DMS153 (cell line): Measurements from ENCODE around the gene PBX4.

Experiments used
- DNase-seq: peaks from one replicate; lab custom pipeline; 2025; lab: John Stamatoyannopoulos, UW

The PBX4 gene

DNA sequence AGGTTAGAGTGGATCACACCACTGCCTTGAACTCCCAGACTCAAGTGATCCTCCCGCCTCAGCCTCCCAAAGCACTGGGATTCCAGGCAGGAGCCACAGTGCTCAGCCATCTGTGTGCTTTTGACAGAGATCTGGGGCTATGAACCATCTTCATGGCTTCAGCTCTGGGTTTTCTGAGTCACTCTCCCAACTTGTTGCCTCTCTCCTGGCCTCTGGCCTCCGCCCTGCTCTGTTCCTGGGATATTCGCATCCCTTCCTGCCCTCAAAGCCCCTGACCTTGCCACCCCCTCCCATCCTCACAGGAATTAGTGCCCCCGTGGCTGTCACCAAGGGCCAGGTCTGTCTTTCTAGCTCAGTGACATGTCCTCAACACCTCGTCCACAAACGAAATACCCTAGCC is 30.7 kb upstream of the PBX4 start:
- DNase-seq, result no peak

DNA sequence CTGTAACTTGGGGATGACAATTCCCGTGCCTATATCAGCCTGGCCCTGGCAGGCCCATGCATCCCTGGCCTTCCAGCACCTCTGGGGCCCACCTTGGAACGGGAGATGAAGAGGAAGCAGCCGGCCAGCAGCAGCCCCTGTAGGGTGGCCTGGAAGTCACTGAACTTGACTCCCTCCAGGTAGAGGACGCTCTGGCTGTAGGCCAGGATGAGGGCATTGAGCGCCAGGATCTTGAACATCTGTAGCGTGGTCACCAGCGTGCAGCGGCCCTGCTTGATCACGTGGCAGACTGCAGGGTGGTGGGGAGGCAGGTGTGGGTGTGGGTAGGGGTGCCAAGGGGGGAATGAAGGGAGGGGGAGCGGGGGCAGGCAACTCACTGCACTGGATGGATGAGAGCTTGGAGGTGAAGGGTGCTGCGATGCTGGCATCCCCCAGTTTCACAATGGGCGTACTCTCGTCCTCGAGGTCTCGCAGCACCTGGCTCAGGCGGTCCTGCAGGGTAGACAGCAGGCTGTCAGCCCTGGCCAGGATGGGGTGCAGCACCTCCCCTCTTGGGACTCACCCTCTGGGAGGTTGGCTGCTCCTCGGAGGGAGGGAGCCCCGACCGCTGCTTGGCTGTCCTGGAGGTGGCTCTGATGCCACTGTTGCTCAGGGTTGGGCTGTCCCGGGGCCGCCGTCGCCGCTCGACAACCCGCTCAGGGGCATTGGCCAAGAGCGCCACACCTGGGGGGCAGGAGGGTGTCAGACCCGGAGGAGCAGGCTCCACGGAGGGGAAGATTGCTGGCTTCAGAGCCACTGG is 28.7 kb upstream of the PBX4 start:
- no peak for DNase-seq

DNA sequence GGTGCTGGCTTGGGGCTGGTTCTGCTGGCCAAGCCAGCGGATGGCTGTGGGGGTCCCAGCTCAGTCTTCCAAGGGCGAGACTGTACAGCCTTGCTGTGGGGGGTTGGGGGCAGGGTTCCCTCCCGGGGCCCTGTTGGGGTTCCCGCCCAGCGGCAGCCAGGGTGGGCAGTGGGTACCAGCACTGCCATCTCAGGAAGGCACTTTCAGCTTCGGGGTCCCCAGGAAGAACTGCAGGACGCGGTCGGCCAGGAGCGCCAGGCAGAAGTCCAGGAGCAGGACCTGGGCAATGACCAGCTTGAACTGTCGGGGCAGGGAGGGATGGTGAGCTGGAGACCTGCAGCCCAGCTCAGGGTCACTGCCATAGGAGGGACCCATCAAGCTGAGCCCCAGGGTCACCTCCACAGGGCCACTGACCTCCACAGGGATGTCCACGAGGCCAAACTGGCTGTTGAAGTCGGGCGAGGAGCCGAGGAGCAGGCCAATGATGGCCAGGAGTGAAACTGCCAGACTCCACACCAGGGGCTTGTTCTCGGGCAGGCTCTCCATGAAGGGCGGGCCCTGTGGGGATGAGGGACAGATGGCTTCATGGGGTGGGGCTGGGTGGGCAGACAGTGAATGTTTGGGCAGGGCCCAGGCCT is 26.9 kb upstream of the PBX4 start:
- DNase-seq, result no peak

DNA sequence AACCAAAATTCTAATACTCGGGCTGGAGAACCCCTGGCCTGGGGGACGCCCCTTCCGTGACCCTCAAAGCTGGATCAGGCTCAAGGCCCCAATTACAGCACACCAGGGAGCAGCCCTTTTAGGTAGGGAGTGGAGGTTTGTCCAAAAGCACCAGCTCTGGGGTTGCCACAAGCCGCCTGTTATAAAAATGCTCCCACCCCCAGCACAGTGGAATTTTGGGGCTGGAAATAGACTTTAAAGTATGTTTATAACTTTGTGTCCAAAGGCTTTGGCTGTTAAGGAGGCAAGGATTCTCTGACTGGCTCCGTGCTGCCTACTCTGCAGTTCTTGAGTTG is 25.5 kb upstream of the PBX4 start:
- DNase-seq, result no peak

DNA sequence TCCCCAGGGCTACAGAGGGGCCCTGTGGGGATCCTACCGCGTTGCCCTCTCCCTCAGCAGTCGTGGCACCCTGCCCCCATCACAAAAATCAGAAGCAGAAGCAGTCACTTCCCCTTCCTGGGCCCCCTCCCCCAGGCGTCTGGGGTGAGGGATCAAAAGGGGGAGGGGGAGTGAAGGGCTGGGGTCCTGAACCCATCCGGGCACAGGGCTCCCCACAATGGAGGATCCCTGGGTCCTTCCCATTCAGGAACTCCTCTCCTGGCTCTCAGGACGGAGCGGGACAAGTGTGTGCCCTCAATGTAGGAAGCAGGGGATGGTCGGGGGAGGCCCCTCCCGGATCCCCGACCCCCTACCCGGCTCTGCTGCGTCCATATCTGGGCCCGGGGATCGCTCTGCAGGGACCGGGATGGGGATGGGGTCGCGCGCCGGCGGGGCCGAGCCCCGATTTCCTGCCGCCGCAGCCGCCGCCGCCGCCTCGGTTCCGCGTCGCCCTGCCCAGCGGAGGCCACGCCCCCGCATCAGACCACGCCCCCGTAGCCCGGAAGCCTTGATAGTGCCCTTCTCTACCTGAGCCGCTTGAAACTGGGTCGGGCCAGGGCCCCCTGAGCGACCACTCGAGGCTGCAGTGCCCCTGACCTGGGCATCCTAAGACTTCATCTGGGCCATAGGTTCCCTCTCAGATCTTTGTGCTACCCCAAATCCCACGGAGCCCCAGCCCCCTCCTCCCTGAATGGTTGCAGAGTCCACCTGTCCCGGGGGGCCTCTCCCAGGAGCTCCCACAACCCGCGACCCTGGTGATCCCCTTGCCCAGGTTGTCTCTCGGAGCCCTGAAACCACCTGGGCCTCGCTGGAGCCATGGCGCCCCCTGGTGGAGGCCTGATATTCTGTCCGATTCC is 24.9 kb upstream of the PBX4 start, which contains the start of gene GMIP:
GMIP (minus strand) TSS at position 500 of the 896 bp plus-strand sequence; CDS start at position 372, 128 bp downstream.
- peak; percentile 30 for DNase-seq

DNA sequence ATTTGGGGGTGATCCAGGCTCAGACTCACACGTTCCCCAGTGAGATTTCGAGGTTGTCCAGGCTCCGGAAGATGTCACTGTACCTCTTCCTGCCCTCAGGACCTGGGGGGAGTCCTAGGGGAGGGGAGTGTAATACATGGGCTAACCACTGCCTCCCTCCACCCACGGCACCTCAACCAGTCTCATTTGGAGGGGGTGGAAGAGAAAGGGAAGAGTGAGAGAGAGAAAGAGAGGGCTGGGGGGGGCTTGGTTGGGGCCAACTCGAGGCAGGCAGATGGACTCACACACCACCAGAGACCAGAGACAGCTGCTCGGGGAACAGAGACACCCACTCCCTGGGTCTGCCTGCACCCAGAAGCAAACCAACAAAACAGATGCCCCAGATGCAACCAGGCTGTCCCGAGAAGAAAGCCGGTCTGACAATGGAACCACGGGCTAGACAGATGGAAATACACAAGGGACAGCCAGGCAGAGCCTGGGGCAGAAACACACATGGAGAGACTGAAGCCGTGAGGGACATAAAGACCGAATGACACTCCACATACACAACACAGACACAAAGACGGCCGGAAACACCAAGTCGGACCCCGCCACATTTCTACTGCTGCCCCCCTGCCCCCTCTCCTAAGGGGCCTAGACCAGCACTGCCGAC is 24.1 kb upstream of the PBX4 start:
- DNase-seq, result no peak

DNA sequence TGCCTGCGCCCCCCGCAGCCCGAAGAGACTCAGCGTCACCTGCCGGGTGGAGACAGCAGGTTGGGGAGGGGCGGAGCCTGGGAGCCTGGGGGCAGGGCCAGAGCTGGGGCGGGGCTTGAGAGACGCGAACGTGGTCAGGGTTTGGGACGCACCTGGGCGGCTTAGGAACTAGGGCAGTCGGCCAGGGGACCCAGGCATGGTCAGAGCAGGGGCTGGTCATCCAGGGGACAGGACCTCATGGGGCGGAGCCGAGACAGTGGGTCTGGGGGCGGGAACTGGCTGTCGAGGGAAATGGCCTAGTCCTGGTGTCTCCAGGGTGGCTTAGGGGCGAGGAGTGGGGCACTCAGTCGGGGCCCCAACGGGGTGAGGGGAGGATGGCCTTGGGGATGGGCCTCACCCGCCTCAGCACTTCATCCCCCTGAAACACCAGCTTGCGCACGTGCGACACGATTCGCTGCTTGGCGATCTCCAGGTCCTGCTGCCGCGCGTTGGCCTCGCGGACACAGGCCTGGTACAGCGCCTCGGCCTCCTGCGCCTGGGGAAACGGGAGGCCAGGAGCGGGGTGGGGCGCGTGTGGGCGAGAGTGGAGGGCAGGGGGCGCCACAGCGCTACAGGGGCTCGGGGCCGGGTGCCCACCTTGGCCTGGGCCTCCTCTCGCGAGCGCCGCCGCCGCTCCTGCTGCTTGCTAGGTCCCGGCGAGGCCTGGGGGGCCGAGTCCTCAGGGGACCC is 19.2 kb upstream of the PBX4 start:
- no peak for DNase-seq

DNA sequence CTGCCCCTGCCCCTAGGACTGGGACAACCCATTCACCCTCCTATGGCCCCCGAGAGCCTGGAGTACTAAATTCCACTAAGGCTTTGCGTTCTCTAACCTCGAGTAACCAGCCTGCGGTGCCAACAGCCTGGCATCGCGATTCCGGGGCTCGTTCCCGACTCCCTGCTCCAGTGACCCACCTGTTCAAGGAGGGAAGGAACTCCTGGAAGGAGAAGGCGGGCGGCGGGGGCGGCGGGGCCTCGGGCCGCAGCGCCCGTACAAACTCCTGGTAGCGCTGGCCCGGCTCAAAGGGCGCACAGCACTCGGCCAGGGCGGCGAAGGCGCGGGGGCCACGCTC is 18.7 kb upstream of the PBX4 start:
- no peak for DNase-seq

DNA sequence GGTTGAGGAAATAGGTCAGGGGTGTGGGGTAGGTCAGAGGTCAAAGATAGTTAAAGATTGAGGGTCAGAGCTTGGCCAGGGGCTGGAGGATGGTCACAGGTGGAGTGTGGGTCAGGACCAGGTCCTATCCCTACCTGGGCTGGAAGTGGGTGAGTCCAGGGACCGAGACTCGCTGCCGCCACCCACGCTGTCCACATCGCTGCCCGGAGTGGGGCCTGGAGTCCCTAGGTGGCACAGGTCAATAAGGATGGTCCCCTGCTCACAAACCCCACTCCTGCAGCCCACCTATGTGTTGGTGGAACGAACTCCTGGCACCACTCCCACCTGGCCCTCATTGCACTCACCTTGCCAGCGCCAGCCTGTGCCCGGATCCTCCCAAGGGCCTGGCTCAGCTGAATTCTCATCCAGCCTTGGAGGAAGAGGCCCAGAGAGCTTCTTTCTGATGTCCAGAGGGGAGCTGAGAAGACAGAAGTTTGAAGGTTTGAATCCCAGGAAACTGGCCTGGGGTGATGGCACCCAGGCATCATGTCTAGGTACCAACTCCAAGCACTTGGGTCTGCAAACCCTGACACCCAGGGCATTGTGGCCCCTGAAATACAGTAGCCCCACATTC is 18.2 kb upstream of the PBX4 start:
- no peak for DNase-seq

DNA sequence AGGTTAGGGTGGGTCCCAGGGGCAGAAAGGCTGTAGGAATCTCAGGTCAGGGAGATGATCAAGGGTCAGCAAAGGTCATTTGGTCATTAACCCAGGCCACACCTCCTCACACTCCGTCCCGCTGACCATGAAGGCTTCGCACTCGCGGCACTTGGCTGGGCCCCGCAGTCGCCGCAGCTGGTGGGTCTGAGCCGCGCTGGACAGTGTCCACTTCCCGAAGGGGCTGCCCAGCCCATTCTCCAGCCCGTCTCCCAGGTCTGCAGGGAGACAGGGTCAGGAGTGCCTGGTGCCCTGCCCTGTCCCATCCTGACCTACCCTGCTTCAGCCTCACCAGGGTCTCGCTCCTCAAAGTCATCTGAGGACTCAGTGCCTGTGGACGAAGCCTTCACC is 16.8 kb upstream of the PBX4 start:
- DNase-seq, result no peak

DNA sequence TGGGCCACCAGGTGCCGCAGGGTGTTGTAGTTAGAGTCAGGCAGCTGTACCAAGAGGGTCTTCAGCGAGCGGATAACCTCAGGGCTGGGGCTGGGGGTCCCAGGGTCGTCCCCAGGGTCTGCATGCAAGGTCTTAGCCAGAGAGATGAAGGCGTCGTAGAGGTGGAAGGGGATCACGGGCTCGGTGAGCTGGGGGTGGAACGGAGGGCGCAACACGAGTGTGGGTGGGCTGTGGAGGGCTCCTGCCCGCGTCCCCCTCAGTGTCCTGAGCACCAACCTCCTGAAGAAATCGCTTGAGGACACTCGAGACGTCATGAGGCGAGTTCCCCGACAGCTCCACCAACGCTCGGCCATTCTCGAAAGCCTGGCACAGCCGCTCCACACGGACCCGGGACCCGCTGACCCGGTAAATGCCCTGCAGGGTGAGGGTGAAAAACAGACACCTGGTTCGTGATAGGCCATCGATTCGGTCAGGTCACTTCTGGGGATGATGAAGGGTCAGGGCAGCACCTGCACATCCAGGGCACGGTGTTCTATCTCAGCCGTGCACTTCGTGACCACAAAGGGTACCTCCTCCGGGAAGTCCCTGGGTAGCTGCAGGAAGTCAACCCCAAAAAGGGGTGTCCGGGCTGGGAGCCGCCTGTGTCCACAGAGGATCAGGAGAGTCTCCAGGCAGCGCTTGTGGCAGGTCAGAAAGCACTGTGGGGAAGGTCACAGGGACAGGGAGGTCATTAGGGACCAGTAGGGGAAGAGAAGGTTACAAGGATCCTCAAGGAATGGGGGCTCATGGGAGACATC is 16.2 kb upstream of the PBX4 start:
- DNase-seq, result no peak

DNA sequence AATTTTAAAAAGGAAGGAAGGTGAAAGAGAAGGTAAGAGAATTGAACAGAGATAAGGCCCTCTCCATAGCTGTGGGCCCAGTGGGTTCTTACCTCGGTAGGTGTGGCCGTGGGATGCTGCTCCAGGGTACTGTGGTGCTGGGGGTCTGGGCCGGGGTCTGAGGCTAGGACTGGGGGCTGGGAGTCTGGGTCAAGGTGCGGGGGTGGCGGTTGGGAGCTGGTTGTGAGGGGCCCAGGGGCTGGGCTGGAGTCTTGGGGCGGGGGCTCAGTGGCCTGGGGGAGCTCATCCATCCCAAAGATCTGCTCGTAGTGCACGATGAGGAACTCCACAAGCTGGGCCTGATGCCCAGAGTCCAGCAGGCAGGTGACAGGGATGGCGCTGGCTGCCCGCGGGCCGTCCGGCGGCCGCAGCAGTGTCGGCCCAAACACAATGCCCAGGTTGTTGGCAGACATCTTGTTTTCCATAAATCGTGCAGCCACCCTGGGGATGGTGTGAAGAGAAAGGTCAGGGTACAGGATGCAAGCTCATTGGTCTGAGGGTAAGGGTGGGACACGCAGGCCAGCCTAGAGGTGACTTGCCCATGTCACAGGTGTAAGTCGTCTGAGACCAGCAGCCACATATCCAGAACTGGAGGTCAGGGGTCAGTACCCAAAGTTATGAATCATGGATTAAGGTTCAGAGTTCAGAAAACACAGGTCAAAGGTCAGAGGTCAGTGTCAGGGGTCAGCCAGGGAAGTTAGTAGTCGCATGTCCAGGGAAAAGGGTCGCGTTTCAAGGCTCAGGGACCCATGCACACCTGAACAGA is 15.4 kb upstream of the PBX4 start:
- DNase-seq, result no peak

DNA sequence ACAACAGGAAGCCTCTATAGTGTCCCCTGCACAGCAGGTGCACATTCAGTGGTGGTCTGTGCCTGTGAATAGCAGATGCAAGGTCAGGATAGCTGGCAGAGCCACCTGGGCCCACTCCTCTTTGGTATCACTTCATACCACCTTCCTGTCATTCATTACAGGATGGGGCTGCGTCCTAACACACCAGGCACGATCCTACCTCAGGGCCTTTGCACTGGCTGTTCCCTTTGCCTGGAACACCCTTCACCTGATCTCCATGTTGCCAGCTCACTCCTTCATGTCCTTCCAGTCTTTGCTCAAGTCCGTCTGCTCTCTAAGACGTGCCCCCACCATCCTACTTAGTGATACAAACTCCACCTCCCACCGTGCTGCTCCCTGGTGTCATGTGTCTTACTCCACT is 14.2 kb upstream of the PBX4 start:
- no peak for DNase-seq

DNA sequence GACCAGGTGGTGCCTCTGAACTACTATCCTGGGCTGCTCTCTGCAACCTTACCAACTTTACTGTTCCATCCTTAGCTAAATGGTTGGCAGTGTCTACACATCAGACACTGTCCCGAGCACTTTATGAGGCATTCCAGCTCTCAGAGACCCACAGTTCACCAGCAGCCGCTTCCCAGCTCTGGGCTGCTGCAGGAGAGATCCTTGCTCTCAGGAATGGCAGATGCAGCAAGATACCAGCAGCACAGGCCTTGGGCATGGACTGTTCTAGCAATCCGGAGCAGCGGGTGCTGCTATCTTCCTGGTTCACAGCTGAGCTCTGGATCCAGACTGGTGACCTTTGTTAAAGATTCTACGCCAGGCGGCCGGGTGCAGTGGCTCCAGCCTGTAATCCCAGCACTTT is 12.9 kb upstream of the PBX4 start:
- DNase-seq, result no peak

DNA sequence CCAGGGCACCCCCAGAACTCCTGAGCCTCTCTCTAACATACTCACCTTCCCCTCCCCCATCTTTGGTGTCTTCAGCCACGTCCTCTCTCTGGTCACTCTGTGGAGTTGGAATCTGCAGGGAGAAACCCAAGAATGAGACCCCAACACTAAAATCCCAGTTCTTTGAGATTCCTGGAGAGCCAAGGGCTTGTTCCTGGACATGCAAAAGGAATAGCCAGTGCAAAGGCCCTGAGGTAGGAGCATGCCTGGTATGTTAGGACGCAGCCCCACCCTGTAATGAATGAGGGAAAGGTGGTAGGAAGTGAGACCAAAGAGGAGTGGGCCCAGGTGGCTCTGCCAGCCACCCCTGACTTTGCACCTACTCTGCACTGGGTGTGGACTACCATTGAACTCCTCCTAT is 11.9 kb upstream of the PBX4 start:
- DNase-seq, result no peak

DNA sequence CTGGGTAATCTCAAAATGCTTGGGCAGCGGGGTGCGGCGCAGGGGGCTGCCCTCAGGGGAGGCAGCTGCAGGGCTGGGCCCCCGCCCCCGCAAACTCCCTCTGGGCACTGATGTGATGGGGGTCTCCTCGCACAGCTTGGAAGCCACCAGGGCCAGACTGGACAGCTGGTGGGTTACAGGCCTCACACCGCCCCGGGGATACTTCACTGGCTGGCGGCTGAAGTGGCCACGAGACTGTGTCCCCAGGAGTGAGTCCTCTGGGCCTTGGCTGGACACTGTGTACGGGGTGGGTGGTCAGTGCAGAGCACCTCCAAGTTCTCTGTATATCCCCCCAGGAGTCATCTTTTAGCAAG is 11.6 kb upstream of the PBX4 start:
- no peak for DNase-seq

DNA sequence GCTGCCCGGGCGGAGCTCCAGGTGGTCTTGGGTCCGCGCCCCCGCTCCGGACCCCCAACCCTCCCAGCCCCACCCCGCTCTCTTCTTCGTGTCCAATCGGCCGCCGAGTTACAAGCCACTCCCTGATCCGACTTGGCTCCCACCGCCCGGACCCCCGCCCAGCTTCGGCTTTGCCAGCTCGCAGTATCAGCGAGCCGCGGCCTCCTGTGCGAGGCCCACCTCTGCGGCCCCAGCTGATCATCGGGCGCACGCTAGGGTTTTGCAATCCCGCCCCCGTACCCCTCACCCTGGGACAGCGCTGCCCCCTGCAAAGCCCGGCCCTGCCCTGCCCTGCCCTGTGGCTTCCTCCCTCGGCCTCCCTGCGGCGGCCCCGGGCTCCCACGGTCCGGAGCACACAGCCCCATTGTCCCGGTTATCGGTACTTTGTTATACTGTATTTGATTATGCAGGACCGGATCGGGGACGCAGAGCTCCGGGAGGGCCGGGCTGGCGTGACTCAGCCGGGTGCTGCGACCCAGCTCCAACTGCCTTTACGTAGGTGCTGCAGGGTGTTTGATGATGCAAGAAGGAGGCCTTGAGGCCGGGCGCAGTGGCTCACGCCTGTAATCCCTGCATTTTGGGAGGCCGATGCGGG is 10.1 kb upstream of the PBX4 start:
- peak; percentile 31 for DNase-seq

DNA sequence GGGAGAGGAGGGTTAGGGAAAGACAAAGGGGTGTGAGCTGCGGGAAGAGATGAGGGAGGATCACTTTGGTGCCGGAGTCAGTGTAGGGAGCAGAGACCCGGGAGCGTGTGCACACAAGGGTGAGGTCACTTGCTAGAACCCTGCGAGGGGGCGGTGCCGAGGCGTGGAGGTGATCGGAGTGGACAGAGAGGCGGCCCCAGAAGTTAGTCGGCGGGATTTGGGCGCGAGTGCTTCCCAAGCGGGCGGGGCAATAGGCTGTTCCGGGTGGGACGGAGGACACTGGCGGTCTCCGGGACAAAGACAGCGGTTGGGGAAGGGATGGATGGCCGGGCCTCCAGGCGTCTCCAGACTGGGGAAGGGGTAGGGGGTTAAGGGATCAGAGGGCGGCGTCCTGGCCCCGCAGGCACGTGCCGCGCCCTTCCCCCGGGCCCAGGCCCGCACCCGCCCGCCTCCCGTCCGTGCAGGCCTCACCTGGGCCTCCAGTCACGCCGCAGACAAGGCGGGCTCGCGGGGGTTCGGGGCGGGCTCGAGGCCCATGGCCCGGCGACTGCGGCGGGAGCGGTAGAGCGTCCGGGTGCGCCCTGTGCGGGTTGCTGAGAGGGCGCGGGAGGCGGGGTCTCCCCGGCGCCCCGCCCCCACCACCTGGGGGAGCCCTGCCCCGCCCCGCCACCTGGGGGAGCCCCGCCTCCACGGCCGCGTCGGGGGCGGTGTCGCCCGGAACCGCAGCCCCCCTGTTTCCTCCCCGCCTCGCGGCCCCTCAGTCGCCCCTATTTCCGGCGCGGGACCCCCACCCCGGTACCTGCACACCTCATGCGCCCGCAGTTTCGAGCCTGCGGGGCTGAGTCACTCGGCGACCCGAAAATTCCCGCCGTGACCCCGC is 9.4 kb upstream of the PBX4 start, which contains the start of gene LPAR2:
LPAR2 (minus strand) TSS at position 600 of the 880 bp plus-strand sequence. CDS start 945 bp downstream, outside the sequence.
- DNase-seq, result peak; percentile 48
